ENCODE measurements around the gene PLXNB1.
"Not testable (repeated sequence)": the region's sequence is repeated elsewhere in the genome, so short reads cannot be mapped to it uniquely, and the experiment has no call there.

Gene PLXNB1

DNA sequence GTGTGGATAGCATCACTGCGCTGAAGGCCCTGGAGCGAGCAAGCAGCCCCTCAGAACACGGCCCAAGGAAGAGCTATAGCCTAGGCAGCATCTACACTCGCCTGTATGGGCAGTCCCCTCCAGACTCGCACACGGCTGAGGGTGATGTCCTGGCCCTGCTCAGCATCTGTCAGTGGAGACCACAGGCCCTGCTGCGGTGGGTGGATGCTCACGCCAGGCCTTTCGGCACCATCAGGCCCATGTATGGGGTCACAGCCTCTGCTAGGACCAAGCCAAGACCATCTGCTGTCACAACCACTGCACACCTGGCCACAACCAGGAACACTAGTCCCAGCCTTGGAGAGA is 37.2 kb upstream of the PLXNB1 start:
- TF ChIP-seq CTCF (IDR thresholded peaks at IDR 0.05; ENCODE audit: low read depth, low read length): no peak
- no peak for DNase-seq (ENCODE audit: extremely low read depth, low read depth)

GRCh38 chr3:48466386-48467109 is 36.7 kb upstream of the PLXNB1 start:
- DNase-seq (ENCODE audit: extremely low read depth, low read depth): no peak
- no peak for TF ChIP-seq CTCF (IDR thresholded peaks at IDR 0.05; ENCODE audit: low read depth, low read length)

- peak; percentile 82 for TF ChIP-seq CTCF (IDR thresholded peaks at IDR 0.05; ENCODE audit: low read depth, low read length)
- DNase-seq (ENCODE audit: extremely low read depth, low read depth): peak; percentile 100
Measured at GRCh38 chr3:48465531-48466378, 35.9 kb upstream of the PLXNB1 start.

DNA sequence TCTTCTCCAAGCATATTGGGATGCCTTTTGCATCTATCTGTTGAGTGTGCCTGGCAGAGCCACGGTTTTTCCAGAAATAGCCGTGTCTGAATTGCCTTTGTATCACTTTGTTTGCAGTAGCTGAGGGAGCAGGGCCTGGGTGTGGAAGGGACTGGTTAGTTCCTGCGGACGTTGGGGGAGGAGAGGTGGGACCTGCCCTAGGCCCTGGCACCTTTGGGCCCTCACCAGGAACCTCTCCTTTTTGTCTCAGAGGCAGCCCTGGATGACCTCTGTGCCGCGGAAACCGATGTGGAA is 35.3 kb upstream of the PLXNB1 start:
- no peak for DNase-seq (ENCODE audit: extremely low read depth, low read depth)
- TF ChIP-seq CTCF (IDR thresholded peaks at IDR 0.05; ENCODE audit: low read depth, low read length): no peak

- no peak for DNase-seq (ENCODE audit: extremely low read depth, low read depth)
- TF ChIP-seq CTCF (IDR thresholded peaks at IDR 0.05; ENCODE audit: low read depth, low read length): no peak
Measured at GRCh38 chr3:48464713-48465221, 34.9 kb upstream of the PLXNB1 start.

- TF ChIP-seq CTCF (IDR thresholded peaks at IDR 0.05; ENCODE audit: low read depth, low read length): no peak
- no peak for DNase-seq (ENCODE audit: extremely low read depth, low read depth)
Measured at GRCh38 chr3:48463703-48464102, 33.8 kb upstream of the PLXNB1 start.

GRCh38 chr3:48461767-48462166 is 31.9 kb upstream of the PLXNB1 start:
- DNase-seq (ENCODE audit: extremely low read depth, low read depth): not testable (repeated sequence)
